ENCODE results near the gene C1QA. TPM values are rescaled to one million over a fixed set of nuclear protein-coding genes. Genes with fewer than 3 reads are reported as not detected.
A peak's percentile ranks its signal among the peaks of the same experiment; 100 is the strongest.

Gene C1QA
- total RNA-seq, 4 donors from 2014 or later, result 273 to 435 (median 364) TPM

DNA sequence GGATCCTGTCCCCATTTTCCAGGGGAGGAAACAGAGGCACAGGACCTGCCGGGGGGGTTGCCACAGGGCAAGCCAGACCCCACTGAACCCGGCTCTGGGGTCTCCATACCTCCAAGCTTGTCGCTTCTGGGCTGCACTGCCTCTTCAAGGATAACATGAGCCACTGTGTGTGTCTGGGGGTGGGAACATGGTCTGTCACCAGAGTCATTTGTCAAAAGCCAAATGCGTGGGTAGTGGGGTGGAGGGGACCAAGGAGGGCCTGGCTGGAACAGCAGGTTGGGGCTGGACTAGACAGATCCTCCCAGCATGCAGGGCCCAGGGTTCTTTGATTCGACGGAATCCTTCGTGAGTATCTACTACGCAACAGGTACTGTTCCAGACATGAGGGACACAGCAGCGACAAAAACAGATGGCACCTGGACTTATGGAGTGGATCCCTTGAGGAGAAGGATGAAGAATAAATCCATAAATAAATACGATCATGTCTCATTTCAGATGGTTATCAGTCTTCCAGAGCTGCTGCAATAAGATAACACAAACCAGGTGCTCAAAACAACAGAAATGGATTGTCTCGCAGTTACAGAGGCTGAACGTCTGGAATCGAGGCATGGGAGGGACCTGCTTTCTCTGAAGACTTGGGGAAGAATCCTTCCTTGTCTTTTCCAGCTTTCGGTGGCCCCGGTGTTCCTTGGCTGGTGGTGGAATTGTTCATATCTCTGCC lies 45.3 kb downstream of the C1QA start:
- DNase-seq (ENCODE audit: low spot score), result no peak
- TF ChIP-seq CTCF (IDR thresholded peaks at IDR 0.05), result no peak
- no peak for ATAC-seq (ENCODE audit: low FRiP score)

DNA sequence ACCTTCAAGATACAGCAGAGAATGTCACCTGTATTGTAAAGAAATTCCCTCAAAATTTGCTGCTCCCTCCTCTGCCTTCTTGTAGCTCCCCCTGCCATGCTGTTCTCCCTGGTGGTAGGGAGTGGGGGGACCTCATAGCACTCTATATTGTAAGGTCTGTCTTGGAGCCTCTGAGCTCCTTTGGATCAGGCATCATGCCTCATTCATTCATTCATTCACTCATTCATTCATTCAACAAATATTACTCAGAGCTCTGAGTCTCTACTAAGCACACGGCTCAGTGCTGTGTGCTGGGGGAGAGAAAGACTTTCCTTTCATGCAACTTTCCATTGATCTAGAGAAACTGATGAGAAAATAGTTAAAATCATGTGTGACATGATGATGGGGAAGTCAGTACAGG lies 47.1 kb downstream of the C1QA start:
- no peak for TF ChIP-seq CTCF (IDR thresholded peaks at IDR 0.05)
- ATAC-seq (ENCODE audit: low FRiP score), result no peak
- DNase-seq (ENCODE audit: low spot score), result no peak

GRCh38 chr1:22685591-22686059 lies 49.2 kb downstream of the C1QA start:
- no peak for TF ChIP-seq CTCF (IDR thresholded peaks at IDR 0.05)
- DNase-seq (ENCODE audit: low spot score), result no peak
- peak; percentile 75 for ATAC-seq (ENCODE audit: low FRiP score)

GRCh38 chr1:22687191-22687590 lies 50.8 kb downstream of the C1QA start:
- DNase-seq (ENCODE audit: low spot score) (no peak), ATAC-seq (ENCODE audit: low FRiP score) (no peak)
- no peak for TF ChIP-seq CTCF (IDR thresholded peaks at IDR 0.05)

DNA sequence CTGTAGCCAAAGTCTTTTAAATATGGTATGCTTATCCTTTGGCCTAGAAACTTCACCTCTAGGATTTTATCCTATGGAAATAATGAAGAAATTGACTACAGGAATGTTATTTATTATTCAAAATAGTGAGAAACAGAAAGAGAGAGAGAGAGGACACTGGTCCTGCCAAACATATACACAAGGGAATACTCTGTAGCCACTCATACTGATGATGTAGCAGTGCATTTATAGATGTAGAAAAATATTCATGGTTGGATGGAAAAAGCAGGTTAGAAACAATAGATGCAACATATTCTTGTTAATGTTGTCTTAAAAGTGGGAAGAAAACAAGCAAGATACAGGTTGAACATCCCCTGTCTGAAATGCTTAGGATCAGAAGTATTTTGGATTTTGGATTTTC lies 52.0 kb downstream of the C1QA start:
- ATAC-seq (ENCODE audit: low FRiP score), result no peak
- no peak for DNase-seq (ENCODE audit: low spot score)
- TF ChIP-seq CTCF (IDR thresholded peaks at IDR 0.05), result no peak

Small RNA genes lying within 50 kb of the gene (small RNA-seq; reads per million reads assigned to genes)
- not detected for gene MIR6127

Other genes starting within 250 kb of the C1QA start
- 10 to 100 TPM; 13.2 to 19.9 (median 17.8) TPM for gene ZBTB40, start 184.8 kb upstream of the C1QA start, total RNA-seq
- gene EPHA8, start 73.1 kb upstream of the C1QA start, total RNA-seq, result not detected
- 100 to 1,000 TPM; 224 to 461 (median 398) TPM for gene C1QC, start 7.0 kb downstream of the C1QA start, total RNA-seq
- 1,000 to 10,000 TPM in 1 of 4 donors, 100 to 1,000 TPM in 3; 692 to 1,052 (median 953) TPM for gene C1QB, start 16.6 kb downstream of the C1QA start, total RNA-seq
- 1 to 10 TPM; 3.5 to 5.5 (median 4.7) TPM for gene EPHB2, start 74.2 kb downstream of the C1QA start, total RNA-seq